Mesothelial cell of epicardium (in vitro differentiated cells): ENCODE results near the gene GLIS2. TPM values are rescaled to one million over a fixed set of nuclear protein-coding genes. Genes with fewer than 3 reads are reported as not detected.
A peak's percentile ranks its signal among the peaks of the same experiment; 100 is the strongest.

Experiments used
- DNase-seq, 2 experiments: peaks; one replicate each; pipeline ENCODE4 v3.0.0; 2021; ENCODE audit warnings: low spot score in 2 of 2; ENCODE audit not compliant: unreplicated experiment in 2 of 2
- H3K27ac Mint-ChIP-seq: 2 replicates; pipeline ENCODE4 v1.8.0; 2021; ENCODE audit warnings: mixed read lengths
- H3K27me3 Mint-ChIP-seq: 2 replicates; pipeline ENCODE4 v1.8.0; 2021; ENCODE audit warnings: low read depth, mixed read lengths
- H3K36me3 Mint-ChIP-seq: 2 replicates; pipeline ENCODE4 v1.8.0; 2021; ENCODE audit warnings: mixed read lengths
- H3K4me1 Mint-ChIP-seq: 2 replicates; pipeline ENCODE4 v1.8.0; 2021; ENCODE audit warnings: mixed read lengths
- H3K4me3 Mint-ChIP-seq: 2 replicates; pipeline ENCODE4 v1.8.0; 2021; ENCODE audit warnings: mild to moderate bottlenecking, moderate library complexity, mixed read lengths
- H3K9me3 Mint-ChIP-seq: 2 replicates; pipeline ENCODE4 v1.8.0; 2021; ENCODE audit warnings: mixed read lengths
- CTCF ChIP-seq: fragments of 200-600 bp; sonication (generic); IDR thresholded peaks from one replicate; pipeline ENCODE4 v1.5.0; 2021; ENCODE audit warnings: antibody characterized with exemption; ENCODE audit not compliant: unreplicated experiment
- total RNA-seq: library from RNA; stranded (reverse); gene quantifications from 3 replicates; pipeline ENCODE4 v1.2.1, GENCODE V29; 2021

The GLIS2 gene
- total RNA-seq, 1 donor from 2014 or later, result 79.6 TPM

- H3K27ac Mint-ChIP-seq, result peak overlapping the region; percentile 80
- H3K4me1 Mint-ChIP-seq, result peaks cover 35% of the 10 kb centered on the region
- peak overlapping the region; percentile 56 for H3K4me3 Mint-ChIP-seq
- no peaks in the 10 kb centered on the region for H3K27me3 Mint-ChIP-seq
- no peaks in the 10 kb centered on the region for H3K9me3 Mint-ChIP-seq
- DNase-seq, result peak in 1 of 2 experiments; percentile 72
- peaks cover 2% of the 10 kb centered on the region for H3K36me3 Mint-ChIP-seq
- peak; percentile 26 for TF ChIP-seq CTCF
Measured at GRCh38 chr16:4328046-4328781, 12.3 kb downstream of the GLIS2 start.

- Mint-ChIP-seq H3K9me3 (no peaks in the 10 kb centered on the region), H3K27ac (peak overlapping the region; percentile 80), H3K27me3 (no peaks in the 10 kb centered on the region), H3K4me1 (peaks cover 27% of the 10 kb centered on the region), H3K4me3 (peak overlapping the region; percentile 56), H3K36me3 (peaks cover 2% of the 10 kb centered on the region)
- TF ChIP-seq CTCF, result no peak
- DNase-seq, result peak in 1 of 2 experiments; percentile 35
Measured at GRCh38 chr16:4328782-4329775, 13.2 kb downstream of the GLIS2 start.

GRCh38 chr16:4330277-4330874, 14.5 kb downstream of the GLIS2 start:
- H3K4me1 Mint-ChIP-seq, result peaks cover 20% of the 10 kb centered on the region
- peak; percentile 84 for TF ChIP-seq CTCF
- H3K27me3 Mint-ChIP-seq, result no peaks in the 10 kb centered on the region
- H3K4me3 Mint-ChIP-seq, result no peak overlapping the region
- peaks cover 2% of the 10 kb centered on the region for H3K36me3 Mint-ChIP-seq
- peak in 1 of 2 experiments; percentile 82 for DNase-seq
- H3K27ac Mint-ChIP-seq, result peak overlapping the region; percentile 61
- H3K9me3 Mint-ChIP-seq, result no peaks in the 10 kb centered on the region

GRCh38 chr16:4332083-4332482, 16.2 kb downstream of the GLIS2 start:
- no peaks in the 10 kb centered on the region for H3K9me3 Mint-ChIP-seq
- no peak overlapping the region for H3K27ac Mint-ChIP-seq
- peaks cover 6% of the 10 kb centered on the region for H3K36me3 Mint-ChIP-seq
- no peak for TF ChIP-seq CTCF
- no peaks in the 10 kb centered on the region for H3K27me3 Mint-ChIP-seq
- peaks cover 18% of the 10 kb centered on the region for H3K4me1 Mint-ChIP-seq
- no peak for DNase-seq
- no peak overlapping the region for H3K4me3 Mint-ChIP-seq

- Mint-ChIP-seq H3K36me3 (peaks cover 6% of the 10 kb centered on the region), H3K9me3 (no peaks in the 10 kb centered on the region), H3K27ac (no peak overlapping the region), H3K4me1 (peaks cover 18% of the 10 kb centered on the region), H3K27me3 (no peaks in the 10 kb centered on the region), H3K4me3 (no peak overlapping the region)
- no peak for TF ChIP-seq CTCF
- no peak for DNase-seq
Measured at GRCh38 chr16:4332623-4333307, 16.9 kb downstream of the GLIS2 start.
